Endothelial cell of umbilical vein (primary cell): Measurements from ENCODE around the gene TSHZ1. TPM values are rescaled to one million over a fixed set of nuclear protein-coding genes. Genes with fewer than 3 reads are reported as not detected.

Experiments used
- BruUV-seq: library from RNA; stranded (reverse); fragments of 400-500 nt; replicated peaks from 2 replicates; lab custom pipeline; 2021; lab: Mats Ljungman, UMichigan
- CTCF ChIA-PET: fragments of 300-600, 350-600 bp; sonication (Branson Sonifier 250); formaldehyde crosslinking; loops from one replicate; lab custom pipeline; 2021; ENCODE audit warnings: antibody characterized with exemption, inconsistent platforms; lab: Charles Lee
- POLR2A ChIA-PET: fragments of 300-600, 350-600 bp; sonication (Branson Sonifier 250); formaldehyde crosslinking; loops from one replicate; lab custom pipeline; 2021; ENCODE audit warnings: antibody characterized with exemption, inconsistent platforms; lab: Charles Lee
- DNase-seq: peaks from one replicate; pipeline ENCODE4 v3.0.0-alpha.2; 2011; ENCODE audit warnings: low read depth, low spot score
- FAIRE-seq: peaks from 2 replicates; lab custom pipeline; 2011; peaks lifted over from hg19 to GRCh38; lab: Jason Lieb, UNC
- H2AFZ ChIP-seq: 2 replicates; pipeline ENCODE4 v1.6.0; 2012; ENCODE audit warnings: low read depth, low read length, control low read depth, inconsistent platforms
- H3K27ac ChIP-seq: 2 replicates; pipeline ENCODE4 v1.5.1; 2011; ENCODE audit warnings: low read depth, mild to moderate bottlenecking, control low read depth, low read length, moderate library complexity; ENCODE audit not compliant: insufficient read depth
- H3K27me3 ChIP-seq, 2 experiments: 2 replicates each; pipeline versions ENCODE4 v1.6.0 to v1.6.1; 2011; ENCODE audit warnings: low read length in 2 of 2, mixed read lengths in 1 of 2; ENCODE audit not compliant: control insufficient read depth in 2 of 2, insufficient read depth in 2 of 2
- H3K36me3 ChIP-seq, 2 experiments: 2 replicates in 1 of 2; 3 replicates in 1 of 2; pipeline ENCODE4 v1.5.1; 2011; ENCODE audit warnings: low read length in 2 of 2, mild to moderate bottlenecking in 1 of 2, moderate library complexity in 1 of 2; ENCODE audit not compliant: control insufficient read depth in 2 of 2, insufficient read depth in 2 of 2; ENCODE audit errors: extremely low read depth in 1 of 2
- H3K4me1 ChIP-seq: 3 replicates; pipeline ENCODE4 v1.5.1; 2011; ENCODE audit warnings: mild to moderate bottlenecking, low read length; ENCODE audit not compliant: control insufficient read depth, insufficient read depth; ENCODE audit errors: extremely low read depth
- H3K4me2 ChIP-seq: 2 replicates; pipeline ENCODE4 v1.6.1; 2011; ENCODE audit warnings: low read length, control low read depth, mixed read lengths; ENCODE audit not compliant: insufficient read depth
- H3K4me3 ChIP-seq, 3 experiments: fragments of 200-600 bp in 1 of 3; sonication (generic), shearing (Covaris generic) in 1 of 3; replicated peaks in 1 of 3; 2 replicates each; pipeline ENCODE4 v1.5.1; 2011 to 2016; ENCODE audit warnings: control low read depth in 3 of 3, low read length in 3 of 3, mild to moderate bottlenecking in 2 of 3, inconsistent platforms in 1 of 3, low read depth in 1 of 3, moderate library complexity in 1 of 3; ENCODE audit not compliant: insufficient read depth in 1 of 3
- H3K79me2 ChIP-seq: 2 replicates; pipeline ENCODE4 v1.6.0; 2012; ENCODE audit warnings: low read length, inconsistent platforms; ENCODE audit not compliant: control insufficient read depth, insufficient read depth
- H3K9ac ChIP-seq: replicated peaks from 2 replicates; pipeline ENCODE3; 2011; ENCODE audit warnings: low read length, control low read depth; ENCODE audit not compliant: insufficient read depth; ENCODE audit errors: extremely low read depth
- H3K9me1 ChIP-seq: replicated peaks from 3 replicates; pipeline ENCODE4 v1.6.0; 2011; ENCODE audit warnings: mild to moderate bottlenecking, low read length; ENCODE audit not compliant: control insufficient read depth, insufficient read depth; ENCODE audit errors: extremely low read depth
- H3K9me3 ChIP-seq: replicated peaks from 2 replicates; pipeline ENCODE4 v1.5.1; 2012; ENCODE audit warnings: low read length, inconsistent platforms; ENCODE audit not compliant: control insufficient read depth, insufficient read depth
- H4K20me1 ChIP-seq: replicated peaks from 2 replicates; pipeline ENCODE3; 2011; ENCODE audit warnings: mild to moderate bottlenecking, low read length; ENCODE audit not compliant: control insufficient read depth, insufficient read depth; ENCODE audit errors: extremely low read depth
- CTCF ChIP-seq, 2 donors: IDR thresholded peaks; 1 replicate in 1 of 2; 2 replicates in 1 of 2; pipeline ENCODE4 v1.5.1; 2011; ENCODE audit warnings: low read length in 2 of 2, mild to moderate bottlenecking in 2 of 2, moderate library complexity in 2 of 2, control low read depth in 1 of 2, inconsistent platforms in 1 of 2, low read depth in 1 of 2; ENCODE audit not compliant: insufficient read depth in 1 of 2; ENCODE audit errors: extremely low read depth in 1 of 2
- EZH2 ChIP-seq: IDR thresholded peaks from 2 replicates; pipeline ENCODE4 v1.6.1; 2012; ENCODE audit warnings: borderline replicate concordance, low read depth, mild to moderate bottlenecking, moderate library complexity, low read length, inconsistent platforms; ENCODE audit not compliant: severe bottlenecking
- FOS ChIP-seq: IDR thresholded peaks from 2 replicates; pipeline ENCODE4 v1.6.1; 2011; ENCODE audit warnings: mild to moderate bottlenecking, low read length, moderate library complexity, borderline replicate concordance; ENCODE audit not compliant: insufficient read depth
- GATA2 ChIP-seq: IDR thresholded peaks from 2 replicates; pipeline ENCODE4 v1.7.0; 2011; ENCODE audit warnings: low read depth, mild to moderate bottlenecking, moderate library complexity, mixed read lengths, low read length; ENCODE audit not compliant: insufficient read length, insufficient read depth
- JUN ChIP-seq: IDR thresholded peaks from 2 replicates; pipeline ENCODE4 v1.6.1; 2011; ENCODE audit warnings: borderline replicate concordance, low read depth; ENCODE audit not compliant: insufficient read length, insufficient read depth
- MAX ChIP-seq: IDR thresholded peaks from 2 replicates; pipeline ENCODE4 v1.6.1; 2011; ENCODE audit not compliant: insufficient read depth, insufficient read length
- MYC ChIP-seq: IDR thresholded peaks from one replicate; pipeline ENCODE4 v1.6.1; 2011; ENCODE audit warnings: mild to moderate bottlenecking, low read depth, low read length
- POLR2A ChIP-seq: IDR thresholded peaks from 2 replicates; pipeline ENCODE4 v1.6.1; 2012; ENCODE audit warnings: low read depth, mild to moderate bottlenecking, control low read depth, low read length
- POLR2AphosphoS5 ChIP-seq: IDR thresholded peaks from 2 replicates; pipeline ENCODE4 v1.6.1; 2012; ENCODE audit warnings: low read depth, mild to moderate bottlenecking, control low read depth, low read length, moderate library complexity; ENCODE audit not compliant: insufficient read depth
- dilution Hi-C: fragments of 300-500 bp; cut with MboI; formaldehyde crosslinking; loops from one replicate; pipeline ENCODE4 v1.15.0; 2019; ENCODE audit warnings: low sequenced_read_pairs; ENCODE audit not compliant: extremely low pct_ligation_motif_present
- intact Hi-C: fragments of 100-400 bp; cut with micrococcal nuclease; formaldehyde crosslinking; loops from one replicate; pipeline ENCODE4 v1.10.0; 2022
- polyA plus RNA-seq, 4 experiments: library from polyadenylated mRNA; depleted of rRNA in 3 of 4; stranded (reverse) in 3 of 4; unstranded in 1 of 4; fragments of >200 nt; gene quantifications; 2 replicates each; pipeline versions ENCODE4 v1.2.1 to v1.2.3, GENCODE V29; 2011 to 2012; ENCODE audit warnings: missing spikeins in 1 of 4
- total RNA-seq: library from RNA; stranded (reverse); gene quantifications from 2 replicates; pipeline ENCODE4 v1.2.3, GENCODE V29; 2021

TSHZ1 gene
- total and polyA plus RNA-seq, 2 donors (not counting 3 experiments of a cell fraction or from before 2014, with no cell fraction given) = 4.2 to 10.2 TPM

- Histone ChIP-seq H2AFZ (no peak overlapping the region), H3K79me2 (no peaks in the 10 kb centered on the region), H3K9ac (no peak overlapping the region), H3K9me3 (no peaks in the 10 kb centered on the region), H3K36me3 (no peaks in the 10 kb centered on the region), H4K20me1 (no peaks in the 10 kb centered on the region), H3K27me3 (peaks cover 0 to 2% of the 10 kb centered on the region in 2 experiments), H3K4me1 (no peaks in the 10 kb centered on the region), H3K4me3 (no peak overlapping the region), H3K4me2 (no peak overlapping the region), H3K27ac (no peak overlapping the region), H3K9me1 (no peaks in the 10 kb centered on the region)
- FAIRE-seq (no peak), DNase-seq (no peak)
- dilution Hi-C loops = no loop called here
- no TSS peak for BruUV-seq
- CTCF ChIA-PET = interaction anchor here (0.9 to 1.7 kb wide), 6 partner anchors 8 to 541 kb away, joined by 3 to 7 read pairs (median 4); no protein-coding TSS in a partner anchor
- TF ChIP-seq JUN (no peak), MYC (no peak), EZH2 (no peak), FOS (no peak), CTCF (IDR thresholded peaks at IDR 0.05; ENCODE audit: extremely low read depth in 1 of 2, insufficient read depth in 1 of 2, low read depth in 1 of 2, low read length in 2 of 2) (no peak), MAX (no peak), POLR2AphosphoS5 (no peak), GATA2 (no peak), POLR2A (no peak)
- intact Hi-C loops = loop anchor here (5.0 kb wide), 1 partner anchor 304 kb away; no protein-coding TSS in a partner anchor
- POLR2A ChIA-PET = interaction anchor here (0.5 kb wide), 1 partner anchor 37 kb away, joined by 4 read pairs; the partner anchor contains the start of gene TSHZ1
These were observed 37.5 kb upstream of the TSHZ1 start for GRCh38 chr18:75173125-75173432.
